Measurements from ENCODE around the gene CES4A.
"Not testable (repeated sequence)": the region's sequence is repeated elsewhere in the genome, so short reads cannot be mapped to it uniquely, and the experiment has no call there.

Gene CES4A

GRCh38 chr16:66958857-66959703 is 29.3 kb upstream of the CES4A start:
- DNase-seq = no peak

- no peak for DNase-seq
These were observed 28.7 kb upstream of the CES4A start for GRCh38 chr16:66959704-66960161.

GRCh38 chr16:66960270-66960669 is 28.1 kb upstream of the CES4A start:
- no peak for DNase-seq

GRCh38 chr16:66961065-66961744 is 27.2 kb upstream of the CES4A start, which contains the start of gene CES3:
Gene CES3, plus strand, starts transcription at chr16:66961266. Its CDS starts 42 bp downstream, at chr16:66961308.
- DNase-seq = no peak

GRCh38 chr16:66961914-66962313 is 26.5 kb upstream of the CES4A start:
- no peak for DNase-seq

- no peak for DNase-seq
These were observed 24.3 kb upstream of the CES4A start for GRCh38 chr16:66964049-66964448.

GRCh38 chr16:66968847-66969246 is 19.5 kb upstream of the CES4A start:
- DNase-seq = no peak

- DNase-seq = no peak
These were observed 17.3 kb upstream of the CES4A start for GRCh38 chr16:66970775-66971720.

GRCh38 chr16:66972983-66973382 is 15.4 kb upstream of the CES4A start:
- DNase-seq = no peak

GRCh38 chr16:66973716-66974115 is 14.7 kb upstream of the CES4A start:
- DNase-seq = no peak

- DNase-seq = not testable (repeated sequence)
These were observed 14.0 kb upstream of the CES4A start for GRCh38 chr16:66974156-66974931.

- DNase-seq = not testable (repeated sequence)
These were observed 13.5 kb upstream of the CES4A start for GRCh38 chr16:66974932-66975246.

GRCh38 chr16:66975302-66975893 is 13.0 kb upstream of the CES4A start:
- DNase-seq = no peak

- DNase-seq = no peak
These were observed 11.6 kb upstream of the CES4A start for GRCh38 chr16:66976746-66977145.

GRCh38 chr16:66977341-66978113 is 10.9 kb upstream of the CES4A start:
- DNase-seq = no peak

- DNase-seq = no peak
These were observed 9.2 kb upstream of the CES4A start for GRCh38 chr16:66979011-66979717.

- no peak for DNase-seq
These were observed 5.4 kb upstream of the CES4A start for GRCh38 chr16:66983033-66983432.

- DNase-seq = no peak
These were observed 3.5 kb upstream of the CES4A start for GRCh38 chr16:66984892-66985311.

GRCh38 chr16:66986559-66986958 is 1.8 kb upstream of the CES4A start:
- DNase-seq = no peak

- no peak for DNase-seq
These were observed 3.2 kb downstream of the CES4A start for GRCh38 chr16:66991545-66992077.

Data from cortex of kidney (tissue), 1 donor.